ENCODE measurements around the gene MEMO1.

The MEMO1 gene

DNA sequence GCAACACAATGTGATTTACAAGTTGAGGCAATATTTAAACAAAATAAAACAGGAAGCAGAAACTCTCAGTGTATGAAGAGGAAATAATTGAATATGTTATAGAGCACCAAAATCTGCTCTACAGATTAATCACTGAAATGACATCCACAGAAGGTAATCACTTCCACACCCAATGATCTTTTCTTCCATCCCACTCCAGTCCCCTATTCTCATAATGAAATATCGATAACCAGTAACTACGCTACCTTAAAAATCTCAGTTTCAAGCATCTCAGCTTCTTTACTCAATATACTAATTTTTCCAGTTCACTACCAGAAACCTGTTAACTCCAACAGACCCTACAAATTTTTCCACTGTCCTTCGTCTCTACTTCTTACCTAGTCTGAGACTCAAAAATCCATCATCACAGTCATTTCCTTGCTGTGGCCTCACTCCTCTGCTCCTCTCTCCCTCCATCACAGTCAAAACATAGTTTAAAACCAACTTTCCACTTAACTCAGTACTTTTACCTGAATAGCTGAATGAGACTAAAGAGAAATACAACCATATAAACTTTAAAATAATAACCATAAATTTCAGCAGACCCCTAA, 67.1 kb downstream of the MEMO1 start:
- in situ Hi-C loops (cut with HindIII; ENCODE audit: low pct_ligation_motif_present, low sequenced_read_pairs): no loop called here
- no peak for DNase-seq
- no peak overlapping the region for H3K4me3 ChIP-seq (ENCODE audit: low read depth, low read length)
- H3K27me3 ChIP-seq (replicated peaks): no peaks in the 10 kb centered on the region
- H3K36me3 ChIP-seq (replicated peaks): peaks cover 2% of the 10 kb centered on the region
- no peak overlapping the region for H3K27ac ChIP-seq
- TF ChIP-seq, protein P1, sequence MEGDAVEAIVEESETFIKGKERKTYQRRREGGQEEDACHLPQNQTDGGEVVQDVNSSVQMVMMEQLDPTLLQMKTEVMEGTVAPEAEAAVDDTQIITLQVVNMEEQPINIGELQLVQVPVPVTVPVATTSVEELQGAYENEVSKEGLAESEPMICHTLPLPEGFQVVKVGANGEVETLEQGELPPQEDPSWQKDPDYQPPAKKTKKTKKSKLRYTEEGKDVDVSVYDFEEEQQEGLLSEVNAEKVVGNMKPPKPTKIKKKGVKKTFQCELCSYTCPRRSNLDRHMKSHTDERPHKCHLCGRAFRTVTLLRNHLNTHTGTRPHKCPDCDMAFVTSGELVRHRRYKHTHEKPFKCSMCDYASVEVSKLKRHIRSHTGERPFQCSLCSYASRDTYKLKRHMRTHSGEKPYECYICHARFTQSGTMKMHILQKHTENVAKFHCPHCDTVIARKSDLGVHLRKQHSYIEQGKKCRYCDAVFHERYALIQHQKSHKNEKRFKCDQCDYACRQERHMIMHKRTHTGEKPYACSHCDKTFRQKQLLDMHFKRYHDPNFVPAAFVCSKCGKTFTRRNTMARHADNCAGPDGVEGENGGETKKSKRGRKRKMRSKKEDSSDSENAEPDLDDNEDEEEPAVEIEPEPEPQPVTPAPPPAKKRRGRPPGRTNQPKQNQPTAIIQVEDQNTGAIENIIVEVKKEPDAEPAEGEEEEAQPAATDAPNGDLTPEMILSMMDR (IDR thresholded peaks at IDR 0.05; ENCODE audit: low read depth, low read length, missing control alignments): no peak

DNA sequence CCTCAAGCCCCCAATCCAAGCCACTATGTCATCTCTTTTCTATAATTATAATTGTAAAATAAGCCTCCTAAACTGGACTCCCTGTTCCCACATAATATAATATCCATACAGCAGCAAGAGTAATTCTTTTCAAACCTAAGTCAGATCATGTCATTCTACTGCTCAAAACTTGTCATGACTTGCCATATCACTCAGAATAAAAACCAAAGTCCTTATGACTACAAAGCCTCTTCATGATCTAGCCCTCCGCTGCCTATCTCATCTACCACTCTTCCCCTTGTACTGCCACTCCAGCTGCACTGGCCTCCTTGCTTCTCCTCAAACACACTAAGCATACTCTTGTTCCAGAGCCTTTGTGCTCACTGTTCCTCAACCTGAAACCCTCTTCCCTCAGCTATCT, 69.9 kb downstream of the MEMO1 start:
- in situ Hi-C loops (cut with HindIII; ENCODE audit: low pct_ligation_motif_present, low sequenced_read_pairs): no loop called here
- no peak overlapping the region for H3K4me3 ChIP-seq (ENCODE audit: low read depth, low read length)
- H3K27me3 ChIP-seq (replicated peaks): no peaks in the 10 kb centered on the region
- DNase-seq: no peak
- H3K36me3 ChIP-seq (replicated peaks): peaks cover 2% of the 10 kb centered on the region
- TF ChIP-seq, protein P1 (IDR thresholded peaks at IDR 0.05; ENCODE audit: low read depth, low read length, missing control alignments): no peak
- no peak overlapping the region for H3K27ac ChIP-seq

DNA sequence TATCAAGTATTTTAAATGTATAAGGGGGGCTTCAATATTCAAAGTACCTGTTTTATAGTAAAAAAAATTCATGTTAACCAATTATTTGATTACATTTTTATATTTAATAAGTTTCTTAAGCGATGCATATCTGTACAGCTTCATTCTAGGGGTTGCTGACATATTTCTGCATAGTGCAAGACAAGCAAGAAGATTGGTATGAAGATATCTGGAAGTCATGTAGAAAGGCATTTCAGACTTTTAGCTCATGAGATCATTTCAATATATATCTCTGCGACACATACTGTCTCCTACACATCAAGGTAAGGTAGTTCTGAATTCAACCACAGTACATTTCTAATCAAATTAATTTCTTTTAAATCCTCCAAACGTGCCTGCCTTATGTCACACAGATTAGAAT, 73.1 kb downstream of the MEMO1 start:
- Histone ChIP-seq H3K4me3 (ENCODE audit: low read depth, low read length) (no peak overlapping the region), H3K27ac (no peak overlapping the region), H3K36me3 (replicated peaks) (no peaks in the 10 kb centered on the region), H3K27me3 (replicated peaks) (no peaks in the 10 kb centered on the region)
- no peak for DNase-seq
- in situ Hi-C loops (cut with HindIII; ENCODE audit: low pct_ligation_motif_present, low sequenced_read_pairs): no loop called here
- TF ChIP-seq, protein P1 (IDR thresholded peaks at IDR 0.05; ENCODE audit: low read depth, low read length, missing control alignments): no peak

DNA sequence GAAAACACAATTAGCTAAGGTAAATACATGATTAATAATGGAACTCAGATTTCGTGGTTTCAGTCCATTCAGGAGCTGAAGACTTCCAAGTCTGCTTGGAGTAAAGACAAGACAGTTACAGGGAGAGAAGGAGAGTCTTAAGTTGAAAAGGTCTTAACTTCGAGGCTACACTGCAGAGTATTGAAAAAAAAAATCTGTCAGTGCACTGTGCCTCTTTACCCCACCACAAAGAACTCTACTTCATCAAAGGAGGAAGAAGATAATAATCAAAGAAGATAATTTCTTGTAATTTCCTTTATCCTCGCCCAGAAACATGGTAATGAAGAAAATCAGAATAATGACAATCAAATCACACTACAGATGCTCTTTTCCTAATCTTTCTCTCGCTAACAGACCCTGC, 75.4 kb downstream of the MEMO1 start:
- no peaks in the 10 kb centered on the region for H3K27me3 ChIP-seq (replicated peaks)
- no peak overlapping the region for H3K4me3 ChIP-seq (ENCODE audit: low read depth, low read length)
- in situ Hi-C loops (cut with HindIII; ENCODE audit: low pct_ligation_motif_present, low sequenced_read_pairs): no loop called here
- no peak overlapping the region for H3K27ac ChIP-seq
- TF ChIP-seq, protein P1 (IDR thresholded peaks at IDR 0.05; ENCODE audit: low read depth, low read length, missing control alignments): no peak
- no peaks in the 10 kb centered on the region for H3K36me3 ChIP-seq (replicated peaks)
- DNase-seq: no peak

DNA sequence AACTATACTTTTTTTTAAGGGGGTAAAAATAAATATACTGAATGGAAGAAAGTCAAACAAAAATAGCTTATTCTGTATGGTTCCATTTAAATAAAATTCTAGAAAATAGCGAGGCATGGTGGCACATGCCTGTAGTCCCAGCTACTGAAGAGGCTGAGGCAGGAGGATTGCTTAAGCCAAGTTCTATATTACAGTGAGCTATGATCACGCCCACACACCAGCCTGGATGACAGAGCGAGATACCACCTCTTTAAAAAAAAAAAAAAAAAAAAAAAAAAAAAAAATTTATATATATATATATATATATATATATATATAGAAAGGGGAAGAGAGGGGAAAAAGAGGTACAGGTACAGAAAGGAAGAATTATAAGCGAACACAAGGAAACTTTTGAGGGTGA, 77.7 kb downstream of the MEMO1 start:
- H3K4me3 ChIP-seq (ENCODE audit: low read depth, low read length): no peak overlapping the region
- no peaks in the 10 kb centered on the region for H3K36me3 ChIP-seq (replicated peaks)
- TF ChIP-seq, protein P1 (IDR thresholded peaks at IDR 0.05; ENCODE audit: low read depth, low read length, missing control alignments): no peak
- no peaks in the 10 kb centered on the region for H3K27me3 ChIP-seq (replicated peaks)
- no peak for DNase-seq
- in situ Hi-C loops (cut with HindIII; ENCODE audit: low pct_ligation_motif_present, low sequenced_read_pairs): no loop called here
- H3K27ac ChIP-seq: no peak overlapping the region

DNA sequence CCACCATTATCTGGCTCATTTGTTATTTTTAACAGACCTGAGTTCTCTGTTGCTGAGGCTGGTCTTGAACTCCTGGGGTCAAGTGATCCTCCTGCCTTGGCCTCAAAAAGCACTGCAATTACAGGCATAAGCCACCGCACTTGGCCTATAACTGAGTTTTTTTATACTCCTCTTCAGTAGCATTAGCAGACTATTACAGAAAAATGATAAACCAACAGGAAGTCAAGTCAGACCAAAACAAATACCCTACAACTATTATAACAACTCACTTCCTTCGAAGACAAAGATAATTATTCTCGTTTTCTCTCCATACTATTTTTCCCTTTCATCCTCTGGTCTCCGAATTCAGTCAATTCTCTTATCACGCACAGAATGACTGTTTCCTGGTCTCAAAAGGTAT, 78.2 kb downstream of the MEMO1 start:
- Histone ChIP-seq H3K27ac (no peak overlapping the region), H3K36me3 (replicated peaks) (no peaks in the 10 kb centered on the region), H3K4me3 (ENCODE audit: low read depth, low read length) (no peak overlapping the region), H3K27me3 (replicated peaks) (no peaks in the 10 kb centered on the region)
- in situ Hi-C loops (cut with HindIII; ENCODE audit: low pct_ligation_motif_present, low sequenced_read_pairs): no loop called here
- TF ChIP-seq, protein P1 (IDR thresholded peaks at IDR 0.05; ENCODE audit: low read depth, low read length, missing control alignments): no peak
- DNase-seq: no peak

All from brain microvascular endothelial cell (primary cell).